ENCODE results near the gene MARVELD3. TPM values are rescaled to one million over a fixed set of nuclear protein-coding genes. Genes with fewer than 3 reads are reported as not detected.
"Not testable (repeated sequence)": the region's sequence is repeated elsewhere in the genome, so short reads cannot be mapped to it uniquely, and the experiment has no call there.

The MARVELD3 gene

DNA sequence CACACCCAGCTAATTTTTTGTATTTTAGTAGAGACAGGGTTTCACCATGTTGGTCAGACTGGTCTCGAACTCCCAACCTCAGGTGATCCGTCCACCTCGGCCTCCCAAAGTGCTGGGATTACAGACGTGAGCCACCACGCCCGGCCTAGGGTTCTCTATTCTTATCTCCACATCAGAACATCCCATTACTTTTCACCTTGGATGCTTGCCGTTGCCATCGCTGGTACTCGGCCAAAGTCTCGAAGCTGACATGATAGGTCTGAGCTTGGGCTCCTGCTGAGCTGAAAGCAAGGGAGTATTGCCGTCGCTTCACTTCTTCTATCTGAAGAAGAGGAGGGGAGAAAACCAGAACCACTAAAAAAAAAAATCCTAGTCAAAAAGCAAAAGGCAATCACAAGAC lies 58.3 kb downstream of the MARVELD3 start:
- H3K27me3 ChIP-seq (ENCODE audit: insufficient read depth, low read length, poor library complexity); H3K79me1 ChIP-seq (ENCODE audit: low read length); H3K4me1 ChIP-seq (ENCODE audit: control insufficient read depth, low read depth, low read length); H4K8ac ChIP-seq (ENCODE audit: low read depth, low read length); H2BK15ac ChIP-seq (replicated peaks; ENCODE audit: low read depth); H2AK5ac ChIP-seq (ENCODE audit: low read length); H3K4me3 ChIP-seq (ENCODE audit: low read length); H3K23ac ChIP-seq (ENCODE audit: low read length); DNase-seq; H3K9ac ChIP-seq (ENCODE audit: low read length); H4K5ac ChIP-seq (ENCODE audit: low read length); H3K56ac ChIP-seq (ENCODE audit: low read length); H2BK120ac ChIP-seq (ENCODE audit: low read depth, low read length); H3K79me2 ChIP-seq (ENCODE audit: control insufficient read depth, insufficient read depth, low read length); H3K27ac ChIP-seq (ENCODE audit: low read depth, low read length); H3K18ac ChIP-seq (ENCODE audit: low read length); H3K4me2 ChIP-seq (ENCODE audit: low read length); H3K4ac ChIP-seq (ENCODE audit: low read depth, low read length); H2BK5ac ChIP-seq (ENCODE audit: low read length); H3K36me3 ChIP-seq (ENCODE audit: control insufficient read depth, insufficient read depth, low read length): not testable (repeated sequence)
- WGBS (ENCODE audit: extremely low coverage, insufficient coverage, low lambda C conversion rate), result no CpG with 5 or more reads among the region's 12 CpGs

Small RNA genes lying within 50 kb of the gene (small RNA-seq; reads per million reads assigned to genes)
- gene RNU6-208P (ENCODE audit: insufficient read depth), result not detected
